Stimulated activated CD4-positive, alpha-beta T cell treated with anti-CD3 and anti-CD28 coated beads, Interleukin-4, amount 100 ng/mL, for 24 hours (primary cell): ENCODE measurements around the gene CD151.

Experiments
- DNase-seq: peaks from one replicate; pipeline ENCODE4 v3.0.0-alpha.2; 2020

The CD151 gene

DNA sequence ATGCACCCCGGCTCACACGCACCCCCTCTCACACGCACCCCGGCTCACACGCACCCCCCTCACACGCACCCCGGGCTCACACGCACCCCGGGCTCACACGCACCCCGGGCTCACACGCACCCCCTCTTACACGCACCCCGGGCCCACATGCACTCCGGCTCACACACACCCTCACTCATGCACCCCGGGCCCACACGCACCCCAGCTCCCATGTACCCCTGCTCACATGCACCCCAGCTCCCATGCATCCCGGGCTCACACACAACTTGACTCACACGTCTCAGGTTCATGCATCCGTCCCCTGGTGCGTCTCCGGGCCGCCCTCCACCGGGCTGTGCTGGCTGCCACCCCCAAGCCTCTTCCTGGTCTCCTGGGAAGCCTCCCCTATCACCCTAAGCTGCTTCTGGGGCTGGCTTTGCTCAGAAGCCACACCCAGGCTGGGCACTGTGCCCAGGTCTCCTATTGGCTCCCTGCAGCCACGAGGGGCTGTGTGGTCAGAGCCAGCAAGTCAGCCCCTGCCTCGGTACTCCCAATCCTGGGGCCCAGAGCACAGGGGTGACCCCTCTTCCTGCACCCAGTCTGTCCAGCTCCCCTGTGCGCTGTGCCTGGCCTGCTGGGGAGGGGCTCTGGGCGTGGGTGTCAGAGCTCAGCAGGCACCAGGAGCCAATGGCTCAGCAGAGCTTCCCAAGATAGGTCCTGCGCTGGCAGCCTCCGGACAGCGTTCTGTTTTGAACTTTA is 26.8 kb downstream of the CD151 start:
- DNase-seq, result no peak

- DNase-seq, result no peak
These were observed 27.7 kb downstream of the CD151 start for GRCh38 chr11:860234-861104.

- DNase-seq, result no peak
These were observed 28.3 kb downstream of the CD151 start for GRCh38 chr11:861105-861479.

DNA sequence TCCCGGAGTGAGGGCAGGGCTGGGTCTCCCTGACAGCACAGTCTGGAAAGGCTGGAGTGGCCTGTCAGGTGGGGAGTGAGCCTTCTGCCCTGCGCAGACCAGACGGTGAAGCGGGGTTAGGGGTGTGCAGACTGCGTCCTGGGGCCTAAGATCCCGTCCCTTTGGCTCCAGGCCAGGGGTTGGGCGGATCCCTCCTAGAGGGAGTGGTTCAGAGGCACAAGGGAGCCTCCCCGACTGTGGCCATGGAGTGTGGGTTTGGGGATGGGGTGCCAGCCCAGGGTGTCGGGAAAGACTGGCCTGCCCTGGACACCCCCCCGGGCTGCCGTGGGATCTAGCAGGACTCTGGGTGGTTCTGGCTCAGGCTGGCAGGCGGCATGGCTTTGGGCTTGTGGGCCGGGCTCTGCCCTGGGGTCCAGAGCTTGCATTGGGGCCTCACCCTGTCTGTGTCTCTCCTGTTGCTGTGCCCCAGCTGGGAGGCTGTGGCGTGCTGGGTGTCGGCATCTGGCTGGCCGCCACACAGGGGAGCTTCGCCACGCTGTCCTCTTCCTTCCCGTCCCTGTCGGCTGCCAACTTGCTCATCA is 29.4 kb downstream of the CD151 start:
- no peak for DNase-seq

GRCh38 chr11:862696-863022 is 29.9 kb downstream of the CD151 start:
- no peak for DNase-seq

- no peak for DNase-seq
These were observed 30.5 kb downstream of the CD151 start for GRCh38 chr11:863023-863909.

- no peak for DNase-seq
These were observed 31.4 kb downstream of the CD151 start for GRCh38 chr11:863910-864827.

DNA sequence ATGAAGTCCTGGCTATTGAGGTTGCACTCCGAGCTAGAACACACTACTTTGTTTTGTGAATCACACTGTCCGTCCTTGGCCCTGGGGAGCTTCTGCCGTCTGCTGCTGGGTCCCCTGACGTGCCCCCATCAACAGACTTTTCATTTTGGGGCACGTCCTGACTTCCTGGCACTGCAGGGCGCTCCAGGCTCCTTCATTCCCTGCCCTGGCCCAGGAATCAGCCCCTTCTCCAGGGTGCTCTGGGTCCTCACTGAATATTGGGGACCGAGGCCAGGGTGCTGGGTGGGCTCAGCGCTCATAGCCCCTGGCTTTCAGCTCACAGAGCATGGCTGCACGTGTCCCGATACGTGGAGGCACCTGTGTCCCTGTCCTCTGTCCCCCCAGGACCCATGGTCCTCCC is 32.1 kb downstream of the CD151 start:
- no peak for DNase-seq

- DNase-seq, result no peak
These were observed 33.0 kb downstream of the CD151 start for GRCh38 chr11:865462-866430.

GRCh38 chr11:866481-866880 is 33.7 kb downstream of the CD151 start:
- DNase-seq, result no peak

DNA sequence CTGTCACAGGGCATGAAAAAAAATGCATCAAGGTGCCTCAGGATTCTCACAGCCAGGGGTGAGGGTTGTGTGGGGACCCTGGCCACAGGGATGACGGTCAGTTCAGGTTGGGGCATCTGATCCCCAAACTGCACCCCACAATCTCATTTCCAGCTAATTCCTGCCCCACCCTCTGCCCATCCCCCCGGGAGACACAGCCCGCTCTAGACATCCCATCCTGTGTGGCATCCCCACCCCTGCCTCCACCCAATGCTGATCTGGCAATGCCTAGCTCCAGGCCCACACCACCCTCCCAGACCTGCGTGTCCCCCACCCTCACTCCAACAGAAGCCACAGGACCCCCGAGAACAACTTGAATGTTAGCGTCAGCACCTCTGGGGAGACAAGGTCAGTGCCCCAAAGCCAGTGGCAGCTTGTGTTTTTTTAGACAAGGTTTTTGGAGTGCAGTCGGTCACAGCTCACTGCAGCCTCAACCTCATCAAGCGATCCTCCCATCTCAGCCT is 35.2 kb downstream of the CD151 start:
- no peak for DNase-seq

- DNase-seq, result no peak
These were observed 35.6 kb downstream of the CD151 start for GRCh38 chr11:868394-868793.

DNA sequence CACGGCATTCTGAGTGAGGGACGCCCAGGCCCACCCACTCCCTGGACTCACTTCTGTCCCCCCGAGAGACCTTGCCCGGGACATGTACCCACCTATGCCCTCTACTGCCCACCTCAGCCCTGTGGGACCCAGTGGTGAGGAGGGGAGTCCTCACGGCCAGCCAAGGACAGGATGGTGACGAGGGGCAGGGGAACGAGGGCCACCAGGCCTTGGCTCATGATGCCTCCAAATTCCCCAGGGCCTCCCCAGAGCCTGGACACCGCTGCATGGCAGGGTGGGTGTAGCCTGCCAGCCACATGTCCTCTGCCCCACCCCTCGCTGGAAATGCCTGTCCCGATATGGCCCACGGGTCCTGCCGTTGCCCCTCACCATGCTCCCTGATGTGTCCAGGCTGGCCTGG is 36.0 kb downstream of the CD151 start:
- DNase-seq, result no peak

- DNase-seq, result no peak
These were observed 36.8 kb downstream of the CD151 start for GRCh38 chr11:869399-870126.

DNA sequence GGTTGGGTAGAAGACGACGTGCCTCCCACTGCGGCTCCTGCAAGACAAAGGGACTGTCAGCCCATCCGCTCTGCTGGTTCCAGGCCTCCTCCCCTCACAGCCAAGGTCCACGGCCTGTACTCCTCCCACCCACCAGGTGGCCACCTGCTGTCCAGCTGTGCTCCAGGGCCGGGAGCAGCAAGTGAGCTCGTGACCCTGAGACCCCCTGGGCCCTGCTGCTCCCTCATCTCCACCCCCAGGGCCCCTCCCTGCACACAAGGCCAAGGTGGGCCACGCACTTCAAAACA is 37.3 kb downstream of the CD151 start:
- DNase-seq, result no peak

DNA sequence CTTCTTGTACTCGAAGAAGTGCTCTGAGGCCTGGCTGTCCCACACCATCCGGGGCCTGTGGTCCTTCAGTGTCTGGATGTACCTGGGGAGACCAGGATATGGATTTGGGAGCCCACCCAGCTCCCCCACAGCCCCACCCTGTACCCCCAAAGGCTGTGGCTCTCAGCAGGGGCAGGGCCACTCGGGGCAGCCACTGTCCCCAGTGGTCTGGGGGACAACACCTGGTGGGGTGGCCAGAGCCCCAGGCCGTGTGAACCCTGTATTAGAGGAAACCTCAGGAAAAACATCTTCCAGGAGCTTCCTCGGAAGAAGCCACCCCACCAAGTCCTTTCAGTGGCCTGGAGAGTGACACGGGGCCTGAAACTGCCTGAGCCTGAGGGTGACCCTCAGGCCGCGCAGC is 37.7 kb downstream of the CD151 start:
- DNase-seq, result no peak

DNA sequence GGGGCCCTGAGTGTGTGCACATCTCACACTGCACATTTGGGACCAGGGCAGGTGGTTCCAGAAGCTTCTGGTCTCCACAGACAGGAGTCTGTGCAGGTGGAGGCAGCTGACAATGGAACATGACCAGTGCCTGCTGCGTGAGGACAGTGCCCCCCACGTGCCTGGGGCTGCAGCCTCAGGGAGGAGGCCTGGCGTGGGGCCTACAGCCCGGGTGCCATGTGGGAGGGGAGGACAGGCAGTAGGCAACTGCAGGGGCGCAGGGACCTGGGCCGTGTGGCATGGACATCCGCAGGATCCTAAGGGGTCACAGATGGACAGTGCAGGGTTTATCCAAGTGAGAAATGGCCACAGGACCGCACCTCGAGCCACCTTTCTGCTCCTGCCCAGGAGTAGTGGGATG is 38.7 kb downstream of the CD151 start:
- no peak for DNase-seq

- DNase-seq, result no peak
These were observed 40.0 kb downstream of the CD151 start for GRCh38 chr11:872799-873198.

DNA sequence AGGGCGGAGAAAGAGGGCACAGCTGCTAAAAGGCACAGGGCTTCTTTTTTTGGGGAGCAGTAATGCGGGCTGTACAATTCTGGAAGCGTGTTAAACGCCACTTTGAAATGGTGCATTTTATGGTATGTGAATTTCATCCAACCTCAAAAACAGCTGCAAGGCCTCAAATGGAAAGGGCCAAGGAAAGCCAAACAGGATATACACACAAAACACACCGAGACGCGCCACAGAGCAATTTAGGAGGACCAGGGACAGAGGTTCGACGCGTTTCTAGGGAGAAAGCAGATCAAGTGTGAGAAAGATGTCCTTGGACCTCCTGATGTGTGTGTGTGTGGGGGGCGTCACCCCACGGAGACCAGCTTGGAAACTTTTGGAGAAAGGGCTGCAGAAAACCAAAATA is 41.0 kb downstream of the CD151 start:
- no peak for DNase-seq

DNA sequence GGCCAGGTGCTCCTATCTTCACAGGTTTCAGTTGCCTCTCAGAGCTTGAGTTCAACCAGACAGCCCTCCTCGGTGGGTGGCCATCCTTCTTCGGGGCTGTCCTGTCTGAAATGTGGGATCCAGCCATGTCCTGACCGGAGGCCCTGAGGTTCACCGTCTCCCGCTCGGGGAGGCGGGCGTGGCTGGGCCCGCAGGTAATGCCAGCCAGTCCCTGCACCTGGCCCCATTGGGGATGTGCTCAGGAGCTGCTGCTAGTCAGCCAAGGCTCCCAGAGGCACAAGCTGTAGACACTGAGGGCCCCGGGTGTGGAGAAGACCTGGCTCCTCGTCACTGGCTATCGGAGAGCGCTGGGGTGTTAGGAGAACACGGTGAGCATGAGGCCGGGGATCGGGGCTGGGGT is 42.5 kb downstream of the CD151 start:
- no peak for DNase-seq
